ENCODE data around the gene CDC34. TPM values are rescaled to one million over a fixed set of nuclear protein-coding genes. Genes with fewer than 3 reads are reported as not detected.

The CDC34 gene
- total RNA-seq, 2 donors from 2014 or later = 40.2 to 86.2 TPM

DNA sequence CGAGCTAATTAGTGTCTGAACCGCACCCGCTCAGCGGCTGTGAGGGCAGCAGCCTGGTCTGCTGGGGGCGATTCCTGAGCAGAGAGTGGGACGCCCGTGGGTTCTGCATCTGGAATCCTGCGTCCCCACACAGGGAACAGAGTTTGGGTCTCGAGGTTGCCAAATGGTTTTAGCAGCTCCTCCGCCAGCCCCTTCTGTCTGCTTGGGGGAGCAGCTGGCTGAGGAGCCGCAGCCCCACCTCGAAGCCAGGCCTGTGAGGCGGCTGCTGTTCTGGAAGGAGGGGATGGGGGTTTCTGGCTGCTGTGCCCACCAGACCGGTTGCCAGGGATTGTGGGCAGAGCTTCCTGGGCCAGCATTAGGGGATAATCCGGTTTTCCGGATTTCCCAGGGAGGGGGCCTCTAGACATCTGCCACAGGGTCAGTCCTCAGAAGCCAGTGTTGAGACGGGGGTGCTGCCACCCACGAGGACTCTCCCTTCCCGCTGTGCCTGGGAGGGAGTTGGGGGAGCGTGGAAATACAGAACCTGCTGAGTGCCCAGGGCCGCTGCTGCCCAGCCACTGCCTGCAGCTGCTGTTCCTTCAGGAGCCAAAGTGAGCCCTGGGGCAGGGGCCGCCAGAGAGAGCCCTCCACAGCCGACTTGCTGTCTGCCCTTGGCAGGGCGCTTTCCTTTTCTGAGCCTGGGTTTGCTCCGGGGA lies 2.0 kb downstream of the CDC34 start:
- Histone ChIP-seq H3K4me3 (peak overlapping the region; percentile 98), H3K27me3 (replicated peaks; ENCODE audit: insufficient read depth) (no peaks in the 10 kb centered on the region), H3K36me3 (peaks cover 29% of the 10 kb centered on the region), H3K27ac (peak overlapping the region; percentile 82 to 95), H3K4me1 (ENCODE audit: control insufficient read depth in 1 of 2, low read depth in 2 of 2) (peaks cover 13 to 34% of the 10 kb centered on the region in 2 donors), H3K9me3 (no peaks in the 10 kb centered on the region)
- DNase-seq (ENCODE audit: low spot score) (no peak), ATAC-seq (ENCODE audit: insufficient number of reproducible peaks, low FRiP score, low read depth) (no peak)
- TF ChIP-seq, protein P1, sequence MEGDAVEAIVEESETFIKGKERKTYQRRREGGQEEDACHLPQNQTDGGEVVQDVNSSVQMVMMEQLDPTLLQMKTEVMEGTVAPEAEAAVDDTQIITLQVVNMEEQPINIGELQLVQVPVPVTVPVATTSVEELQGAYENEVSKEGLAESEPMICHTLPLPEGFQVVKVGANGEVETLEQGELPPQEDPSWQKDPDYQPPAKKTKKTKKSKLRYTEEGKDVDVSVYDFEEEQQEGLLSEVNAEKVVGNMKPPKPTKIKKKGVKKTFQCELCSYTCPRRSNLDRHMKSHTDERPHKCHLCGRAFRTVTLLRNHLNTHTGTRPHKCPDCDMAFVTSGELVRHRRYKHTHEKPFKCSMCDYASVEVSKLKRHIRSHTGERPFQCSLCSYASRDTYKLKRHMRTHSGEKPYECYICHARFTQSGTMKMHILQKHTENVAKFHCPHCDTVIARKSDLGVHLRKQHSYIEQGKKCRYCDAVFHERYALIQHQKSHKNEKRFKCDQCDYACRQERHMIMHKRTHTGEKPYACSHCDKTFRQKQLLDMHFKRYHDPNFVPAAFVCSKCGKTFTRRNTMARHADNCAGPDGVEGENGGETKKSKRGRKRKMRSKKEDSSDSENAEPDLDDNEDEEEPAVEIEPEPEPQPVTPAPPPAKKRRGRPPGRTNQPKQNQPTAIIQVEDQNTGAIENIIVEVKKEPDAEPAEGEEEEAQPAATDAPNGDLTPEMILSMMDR (IDR thresholded peaks at IDR 0.05) = no peak

DNA sequence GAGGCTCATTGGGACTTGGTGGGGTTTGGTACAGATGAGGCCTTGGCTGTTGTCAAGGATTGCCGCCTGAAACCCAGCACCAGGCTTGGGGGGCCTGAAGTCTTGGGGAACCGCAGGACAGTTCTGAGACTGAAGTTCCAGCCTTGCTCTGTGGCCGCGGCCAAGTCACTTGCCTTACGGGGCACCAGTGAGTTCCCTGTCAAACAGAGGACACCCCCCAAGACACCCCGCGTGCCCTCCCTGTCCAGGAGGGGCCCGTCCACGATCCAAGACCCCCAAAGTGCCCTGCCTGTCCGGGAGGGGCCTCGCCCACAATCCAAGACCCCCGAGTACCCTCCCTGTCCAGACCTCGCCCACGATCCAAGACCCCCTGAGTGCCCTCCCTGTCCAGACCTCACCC lies 2.5 kb downstream of the CDC34 start:
- Histone ChIP-seq H3K27ac (peak overlapping the region; percentile 82 to 95), H3K9me3 (no peaks in the 10 kb centered on the region), H3K27me3 (replicated peaks; ENCODE audit: insufficient read depth) (no peaks in the 10 kb centered on the region), H3K4me3 (peak overlapping the region; percentile 98), H3K4me1 (ENCODE audit: control insufficient read depth in 1 of 2, low read depth in 2 of 2) (peaks cover 13 to 34% of the 10 kb centered on the region in 2 donors), H3K36me3 (peaks cover 32% of the 10 kb centered on the region)
- no peak for ATAC-seq (ENCODE audit: insufficient number of reproducible peaks, low FRiP score, low read depth)
- TF ChIP-seq, protein P1 (IDR thresholded peaks at IDR 0.05) = no peak
- DNase-seq (ENCODE audit: low spot score) = no peak

DNA sequence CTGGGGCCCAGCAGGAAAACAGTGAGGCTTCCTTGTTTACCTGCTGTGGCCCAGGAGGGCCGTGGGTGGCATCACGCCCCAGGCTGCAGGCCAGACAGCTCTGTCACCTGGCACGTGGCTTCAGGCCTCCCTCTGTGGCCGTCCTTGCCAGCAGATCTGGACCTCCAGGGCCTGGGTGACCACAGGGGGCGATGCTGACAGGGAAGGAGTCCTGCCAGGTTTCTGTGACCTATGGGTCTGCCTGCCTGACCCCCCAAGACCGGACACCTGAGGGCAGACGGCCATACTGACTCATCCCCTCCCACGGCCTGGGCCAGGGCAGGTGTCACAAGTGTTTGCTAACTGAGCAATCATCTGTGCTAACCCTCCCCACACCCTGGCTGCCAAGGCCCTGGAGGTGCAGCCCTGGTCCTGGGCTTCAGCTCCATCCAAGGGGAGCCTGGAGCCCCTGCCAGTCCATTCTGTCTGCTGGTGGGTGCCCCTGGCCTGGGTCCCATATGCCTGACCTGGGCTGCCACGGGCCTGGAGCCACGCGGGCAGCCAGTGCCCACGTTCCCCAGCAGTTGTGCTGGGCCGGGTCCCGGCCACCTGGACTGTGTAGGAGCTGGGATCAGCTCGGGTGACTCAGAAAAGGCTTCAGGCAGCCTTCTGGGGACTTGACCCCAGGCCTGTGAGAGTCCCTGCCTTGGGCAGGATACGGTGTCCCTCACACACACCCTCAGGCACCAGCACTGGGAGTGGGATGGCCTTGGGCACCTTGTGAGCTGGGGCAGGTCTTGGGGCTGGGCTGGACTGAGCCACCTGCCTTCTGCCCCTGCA lies 3.7 kb downstream of the CDC34 start:
- Histone ChIP-seq H3K36me3 (peaks cover 39% of the 10 kb centered on the region), H3K4me3 (no peak overlapping the region), H3K27me3 (replicated peaks; ENCODE audit: insufficient read depth) (no peaks in the 10 kb centered on the region), H3K9me3 (no peaks in the 10 kb centered on the region), H3K4me1 (ENCODE audit: control insufficient read depth in 1 of 2, low read depth in 2 of 2) (peaks cover 13 to 34% of the 10 kb centered on the region in 2 donors), H3K27ac (no peak overlapping the region)
- ATAC-seq (ENCODE audit: insufficient number of reproducible peaks, low FRiP score, low read depth) (no peak), DNase-seq (ENCODE audit: low spot score) (no peak)
- TF ChIP-seq, protein P1 (IDR thresholded peaks at IDR 0.05) = no peak

DNA sequence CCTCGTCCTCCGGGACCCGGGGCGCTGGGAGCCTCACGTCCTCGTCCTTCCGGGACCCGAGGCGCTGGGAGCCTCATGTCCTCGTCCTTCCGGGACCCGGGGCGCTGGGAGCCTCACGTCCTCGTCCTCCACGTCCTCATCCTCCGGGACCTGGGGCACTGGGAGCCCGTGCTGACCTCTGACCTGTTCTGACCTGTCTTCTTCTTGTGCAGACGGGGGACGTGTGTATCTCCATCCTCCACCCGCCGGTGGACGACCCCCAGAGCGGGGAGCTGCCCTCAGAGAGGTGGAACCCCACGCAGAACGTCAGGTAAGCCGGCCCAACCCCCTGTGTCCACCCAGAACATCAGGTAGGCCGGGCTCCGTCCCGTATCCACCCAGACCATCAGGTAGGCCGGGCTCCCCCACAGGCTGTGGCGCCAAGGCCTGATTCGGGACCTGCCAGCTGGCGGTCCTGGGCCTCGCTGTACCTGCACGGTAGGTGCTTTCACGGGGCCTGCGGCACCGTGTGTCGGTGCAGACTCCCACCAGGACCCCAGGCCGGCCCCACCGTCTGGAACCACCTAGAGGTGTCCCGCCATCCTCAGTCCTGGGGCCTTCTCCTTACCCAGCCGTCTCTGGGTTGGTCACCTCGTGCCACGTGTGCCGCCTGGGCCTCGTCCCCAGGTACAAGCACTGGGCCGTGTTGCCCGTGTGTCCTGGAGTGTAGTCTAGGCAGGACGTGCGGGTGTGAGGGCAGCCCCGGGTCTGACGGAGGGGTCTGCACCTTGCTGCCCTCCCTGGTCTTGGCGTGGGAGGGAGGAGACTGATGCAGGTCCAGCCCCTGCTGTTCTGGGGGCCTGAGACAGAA lies 4.7 kb downstream of the CDC34 start:
- no peaks in the 10 kb centered on the region for H3K9me3 ChIP-seq
- no peak for ATAC-seq (ENCODE audit: insufficient number of reproducible peaks, low FRiP score, low read depth)
- TF ChIP-seq, protein P1 (IDR thresholded peaks at IDR 0.05) = no peak
- no peak for DNase-seq (ENCODE audit: low spot score)
- H3K36me3 ChIP-seq = peaks cover 41% of the 10 kb centered on the region
- no peaks in the 10 kb centered on the region for H3K27me3 ChIP-seq (replicated peaks; ENCODE audit: insufficient read depth)
- no peak overlapping the region for H3K27ac ChIP-seq
- no peak overlapping the region for H3K4me3 ChIP-seq
- H3K4me1 ChIP-seq (ENCODE audit: control insufficient read depth in 1 of 2, low read depth in 2 of 2) = peaks cover 13 to 28% of the 10 kb centered on the region in 2 donors

All from thoracic aorta (tissue), 2 donors.